Mesothelial cell of epicardium (in vitro differentiated cells): ENCODE results near the gene TUT1. TPM values are rescaled to one million over a fixed set of nuclear protein-coding genes. Genes with fewer than 3 reads are reported as not detected.
"Not testable (repeated sequence)": the region's sequence is repeated elsewhere in the genome, so short reads cannot be mapped to it uniquely, and the experiment has no call there.

Experiments used
- DNase-seq, 2 experiments: peaks; one replicate each; pipeline ENCODE4 v3.0.0; 2021; ENCODE audit warnings: low spot score in 2 of 2; ENCODE audit not compliant: unreplicated experiment in 2 of 2
- H3K27ac Mint-ChIP-seq: 2 replicates; pipeline ENCODE4 v1.8.0; 2021; ENCODE audit warnings: mixed read lengths
- H3K27me3 Mint-ChIP-seq: 2 replicates; pipeline ENCODE4 v1.8.0; 2021; ENCODE audit warnings: low read depth, mixed read lengths
- H3K36me3 Mint-ChIP-seq: 2 replicates; pipeline ENCODE4 v1.8.0; 2021; ENCODE audit warnings: mixed read lengths
- H3K4me1 Mint-ChIP-seq: 2 replicates; pipeline ENCODE4 v1.8.0; 2021; ENCODE audit warnings: mixed read lengths
- H3K4me3 Mint-ChIP-seq: 2 replicates; pipeline ENCODE4 v1.8.0; 2021; ENCODE audit warnings: mild to moderate bottlenecking, moderate library complexity, mixed read lengths
- H3K9me3 Mint-ChIP-seq: 2 replicates; pipeline ENCODE4 v1.8.0; 2021; ENCODE audit warnings: mixed read lengths
- total RNA-seq: library from RNA; stranded (reverse); gene quantifications from 3 replicates; pipeline ENCODE4 v1.2.1, GENCODE V29; 2021
- TF ChIP-seq, protein P1 (sequence below): fragments of 200-600 bp; sonication (generic); IDR thresholded peaks from one replicate; pipeline ENCODE4 v1.5.0; 2021; ENCODE audit warnings: antibody characterized with exemption; ENCODE audit not compliant: unreplicated experiment

Gene TUT1
- total RNA-seq, 1 donor from 2014 or later = 24.2 TPM

DNA sequence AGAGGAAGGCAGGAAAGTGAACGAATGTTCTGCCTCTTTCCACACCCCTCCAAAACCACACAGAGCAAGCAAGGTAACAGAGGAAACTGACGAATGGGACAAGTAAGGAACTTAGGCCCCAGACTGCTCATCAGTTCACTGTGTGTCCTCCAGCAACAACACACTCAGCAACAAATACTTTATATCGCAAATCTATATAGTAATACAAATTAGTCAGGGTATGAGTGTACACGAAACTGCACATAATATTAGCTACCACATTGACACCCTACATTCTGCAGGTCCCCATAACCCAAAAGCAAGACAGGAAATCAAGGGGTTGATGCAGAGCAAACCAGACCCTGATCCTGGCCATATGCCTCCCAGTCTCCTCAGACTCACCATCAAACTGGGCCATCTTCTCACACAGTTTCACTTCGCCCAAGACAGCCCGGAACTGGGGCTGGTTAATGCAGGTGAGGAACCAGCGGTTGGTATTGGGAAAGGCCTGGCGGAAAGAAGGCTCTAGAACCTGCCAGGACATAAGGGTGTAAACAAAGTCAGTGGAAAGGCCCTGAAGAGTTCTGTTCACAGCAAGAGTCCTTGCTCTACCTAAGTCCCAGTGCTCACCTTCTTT is 24.2 kb downstream of the TUT1 start:
- DNase-seq = no peak
- no peaks in the 10 kb centered on the region for H3K27me3 Mint-ChIP-seq
- no peak overlapping the region for H3K4me3 Mint-ChIP-seq
- peak overlapping the region; percentile 56 for H3K27ac Mint-ChIP-seq
- TF ChIP-seq, protein P1, sequence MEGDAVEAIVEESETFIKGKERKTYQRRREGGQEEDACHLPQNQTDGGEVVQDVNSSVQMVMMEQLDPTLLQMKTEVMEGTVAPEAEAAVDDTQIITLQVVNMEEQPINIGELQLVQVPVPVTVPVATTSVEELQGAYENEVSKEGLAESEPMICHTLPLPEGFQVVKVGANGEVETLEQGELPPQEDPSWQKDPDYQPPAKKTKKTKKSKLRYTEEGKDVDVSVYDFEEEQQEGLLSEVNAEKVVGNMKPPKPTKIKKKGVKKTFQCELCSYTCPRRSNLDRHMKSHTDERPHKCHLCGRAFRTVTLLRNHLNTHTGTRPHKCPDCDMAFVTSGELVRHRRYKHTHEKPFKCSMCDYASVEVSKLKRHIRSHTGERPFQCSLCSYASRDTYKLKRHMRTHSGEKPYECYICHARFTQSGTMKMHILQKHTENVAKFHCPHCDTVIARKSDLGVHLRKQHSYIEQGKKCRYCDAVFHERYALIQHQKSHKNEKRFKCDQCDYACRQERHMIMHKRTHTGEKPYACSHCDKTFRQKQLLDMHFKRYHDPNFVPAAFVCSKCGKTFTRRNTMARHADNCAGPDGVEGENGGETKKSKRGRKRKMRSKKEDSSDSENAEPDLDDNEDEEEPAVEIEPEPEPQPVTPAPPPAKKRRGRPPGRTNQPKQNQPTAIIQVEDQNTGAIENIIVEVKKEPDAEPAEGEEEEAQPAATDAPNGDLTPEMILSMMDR = no peak
- peaks cover 26% of the 10 kb centered on the region for H3K4me1 Mint-ChIP-seq
- H3K36me3 Mint-ChIP-seq = peaks cover 48% of the 10 kb centered on the region
- no peaks in the 10 kb centered on the region for H3K9me3 Mint-ChIP-seq

DNA sequence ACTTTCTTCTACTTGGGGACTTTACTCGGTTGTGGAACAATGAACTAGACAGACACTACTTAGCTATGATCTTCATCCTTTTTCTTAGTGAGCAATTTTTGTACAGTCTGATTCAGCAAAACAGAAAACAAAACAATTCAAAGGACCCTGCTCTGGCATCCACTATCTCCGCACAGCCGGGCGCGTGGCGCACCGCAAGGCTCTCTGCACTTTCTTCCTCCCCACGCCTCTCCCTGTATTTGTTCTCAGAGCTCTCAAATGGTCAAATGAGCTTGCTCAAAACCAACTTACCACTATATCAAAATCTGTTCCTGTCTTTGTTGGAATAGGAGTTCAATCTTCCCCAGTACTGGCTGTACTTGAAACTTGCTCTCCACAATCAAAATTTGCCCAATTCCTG is 25.1 kb downstream of the TUT1 start:
- Mint-ChIP-seq H3K9me3 (no peaks in the 10 kb centered on the region), H3K36me3 (peaks cover 45% of the 10 kb centered on the region), H3K4me3 (no peak overlapping the region), H3K27me3 (no peaks in the 10 kb centered on the region), H3K27ac (peak overlapping the region; percentile 2), H3K4me1 (peaks cover 23% of the 10 kb centered on the region)
- TF ChIP-seq, protein P1 = no peak
- no peak for DNase-seq

DNA sequence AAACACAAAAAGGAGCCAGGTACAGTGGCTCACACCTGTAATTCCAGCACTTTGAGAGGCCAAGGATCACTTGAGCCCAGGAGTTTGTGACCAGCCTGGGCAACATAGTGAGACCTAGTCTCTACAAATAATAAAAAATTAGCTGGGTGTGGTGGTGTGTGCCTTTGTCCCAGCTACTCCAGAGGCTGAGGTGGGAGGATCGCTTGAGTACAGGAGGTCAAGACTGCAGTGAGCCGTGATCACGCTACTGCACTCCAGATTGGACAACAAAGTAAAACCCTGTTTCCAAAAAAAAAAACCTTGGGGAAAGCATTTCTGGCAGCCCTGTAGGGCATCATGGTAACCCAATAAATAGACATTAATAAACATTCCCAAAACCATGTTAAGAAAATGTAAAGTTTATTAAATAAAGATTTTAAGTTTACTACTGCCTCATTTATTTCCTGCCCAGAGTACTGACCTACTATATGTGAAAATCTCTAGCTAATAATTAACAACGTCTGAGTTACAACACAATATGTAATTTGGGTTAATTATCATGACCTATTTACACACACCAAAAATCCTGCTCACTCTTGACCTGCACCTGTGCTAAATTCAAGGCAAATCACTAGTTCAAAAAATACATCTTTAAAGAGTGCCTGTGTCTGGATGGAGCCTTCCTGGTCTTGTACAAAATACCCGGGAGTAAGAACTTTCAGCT is 26.1 kb downstream of the TUT1 start:
- H3K9me3 Mint-ChIP-seq = no peaks in the 10 kb centered on the region
- DNase-seq = no peak
- H3K27me3 Mint-ChIP-seq = no peaks in the 10 kb centered on the region
- H3K4me1 Mint-ChIP-seq = peaks cover 27% of the 10 kb centered on the region
- peak overlapping the region; percentile 2 for H3K27ac Mint-ChIP-seq
- H3K36me3 Mint-ChIP-seq = peaks cover 38% of the 10 kb centered on the region
- TF ChIP-seq, protein P1 = no peak
- no peak overlapping the region for H3K4me3 Mint-ChIP-seq

DNA sequence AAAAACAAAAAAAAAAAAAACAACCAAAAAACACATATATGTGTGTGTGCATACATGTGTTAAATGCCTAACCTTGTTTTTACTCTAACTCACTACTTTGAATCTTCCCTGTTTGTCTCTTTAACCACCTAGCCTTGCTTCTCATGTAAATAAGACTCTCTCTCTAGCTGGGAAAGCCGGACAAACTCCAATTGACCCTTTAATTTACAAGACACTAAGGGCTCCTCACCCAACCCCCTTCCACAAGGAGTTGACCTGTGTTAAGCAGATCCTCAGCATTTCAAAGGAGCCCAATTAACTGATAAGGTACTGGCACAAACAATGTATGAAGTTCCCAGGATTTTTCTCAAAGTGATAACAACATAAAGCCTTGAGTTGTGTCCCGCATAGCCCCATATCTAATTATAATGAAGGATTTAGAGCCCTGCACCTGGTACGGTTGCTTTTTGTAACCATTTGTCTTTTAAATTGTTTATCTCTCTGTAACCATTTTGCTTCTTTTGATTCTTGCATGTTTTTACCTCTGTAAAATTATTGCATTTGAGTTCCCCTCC is 29.6 kb downstream of the TUT1 start:
- H3K9me3 Mint-ChIP-seq, H3K27me3 Mint-ChIP-seq, DNase-seq, H3K4me3 Mint-ChIP-seq: not testable (repeated sequence)
- Mint-ChIP-seq H3K36me3 (peaks cover 37% of the 10 kb centered on the region), H3K4me1 (peaks cover 44% of the 10 kb centered on the region), H3K27ac (peak overlapping the region; percentile 95)

DNA sequence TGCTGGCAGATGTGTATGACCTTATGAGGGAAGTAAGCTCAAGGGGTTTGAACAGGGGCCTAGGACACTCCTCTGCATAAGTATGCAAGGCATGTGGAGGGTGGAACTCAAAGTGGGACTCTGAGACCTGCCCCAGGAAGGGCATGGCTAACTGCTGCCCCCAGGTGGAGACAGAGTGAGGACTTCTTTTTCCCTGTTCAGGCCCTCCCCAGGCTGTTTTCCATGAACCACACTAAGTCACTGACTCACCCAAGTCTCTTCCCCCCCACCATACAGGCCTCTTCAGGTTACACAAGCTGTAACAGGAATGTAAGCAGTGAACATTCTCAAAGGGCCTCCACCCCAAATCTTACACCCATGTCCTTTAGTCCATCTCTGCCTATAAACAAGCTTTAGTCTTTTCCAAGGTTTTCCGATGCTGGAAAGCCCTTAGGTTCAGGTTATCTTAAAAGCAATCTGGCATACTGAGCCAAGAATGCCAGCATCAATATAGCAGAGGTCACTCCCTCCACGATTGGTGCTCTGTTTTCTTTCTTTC is 30.7 kb downstream of the TUT1 start:
- TF ChIP-seq, protein P1 = peak; percentile 49
- DNase-seq = peak in 1 of 2 experiments; percentile 85
- H3K4me3 Mint-ChIP-seq = no peak overlapping the region
- H3K4me1 Mint-ChIP-seq = peaks cover 51% of the 10 kb centered on the region
- peaks cover 28% of the 10 kb centered on the region for H3K36me3 Mint-ChIP-seq
- no peaks in the 10 kb centered on the region for H3K9me3 Mint-ChIP-seq
- no peaks in the 10 kb centered on the region for H3K27me3 Mint-ChIP-seq
- peak overlapping the region; percentile 95 for H3K27ac Mint-ChIP-seq

DNA sequence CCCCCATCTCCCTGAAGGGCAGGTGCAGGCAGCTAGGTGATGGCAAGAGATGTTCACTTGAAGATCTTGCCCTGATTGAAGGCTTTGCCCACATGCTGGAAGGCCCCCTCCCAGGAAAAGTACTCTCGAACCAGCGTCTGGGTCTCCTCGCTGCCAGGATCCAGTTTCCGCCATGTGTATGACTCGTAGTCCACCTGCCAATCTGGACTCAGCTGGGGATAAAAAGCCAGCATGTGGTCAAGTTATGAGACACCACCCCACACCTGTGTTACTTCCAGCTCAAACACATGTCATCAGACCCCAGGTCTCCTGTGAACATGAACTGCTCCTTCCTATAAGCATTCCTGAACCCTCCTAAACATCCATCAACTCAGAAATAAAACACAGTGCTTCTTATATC is 31.7 kb downstream of the TUT1 start:
- peaks cover 60% of the 10 kb centered on the region for H3K4me1 Mint-ChIP-seq
- not testable (repeated sequence) for H3K27me3 Mint-ChIP-seq, DNase-seq, H3K4me3 Mint-ChIP-seq, H3K9me3 Mint-ChIP-seq
- peaks cover 25% of the 10 kb centered on the region for H3K36me3 Mint-ChIP-seq
- H3K27ac Mint-ChIP-seq = peak overlapping the region; percentile 95
